NCI-H345 treated with DMSO at 0.1 percent for 48 hours (cell line): Measurements from ENCODE around the gene GNAT3.

Source experiments
- DNase-seq: peaks from one replicate; lab custom pipeline; 2025; ENCODE audit not compliant: unreplicated experiment; lab: John Stamatoyannopoulos, UW

GNAT3 gene

GRCh38 chr7:80500325-80500724 lies 11.5 kb downstream of the GNAT3 start:
- no peak for DNase-seq

GRCh38 chr7:80499350-80499953 lies 12.4 kb downstream of the GNAT3 start:
- no peak for DNase-seq

GRCh38 chr7:80498481-80499349 lies 13.1 kb downstream of the GNAT3 start:
- no peak for DNase-seq

GRCh38 chr7:80496586-80496985 lies 15.3 kb downstream of the GNAT3 start:
- no peak for DNase-seq

GRCh38 chr7:80493121-80493849 lies 18.6 kb downstream of the GNAT3 start:
- DNase-seq = no peak

GRCh38 chr7:80491462-80491861 lies 20.4 kb downstream of the GNAT3 start:
- no peak for DNase-seq

GRCh38 chr7:80488851-80489370 lies 23.0 kb downstream of the GNAT3 start:
- DNase-seq = no peak

- no peak for DNase-seq
Measured at GRCh38 chr7:80488406-80488805, 23.5 kb downstream of the GNAT3 start.

- DNase-seq = no peak
Measured at GRCh38 chr7:80485721-80486120, 26.1 kb downstream of the GNAT3 start.

GRCh38 chr7:80482950-80483349 lies 28.9 kb downstream of the GNAT3 start:
- DNase-seq = no peak

GRCh38 chr7:80481196-80481884 lies 30.5 kb downstream of the GNAT3 start:
- DNase-seq = no peak

GRCh38 chr7:80480566-80480965 lies 31.3 kb downstream of the GNAT3 start:
- no peak for DNase-seq

- DNase-seq = no peak
Measured at GRCh38 chr7:80478683-80479082, 33.2 kb downstream of the GNAT3 start.

- DNase-seq = no peak
Measured at GRCh38 chr7:80476035-80476434, 35.8 kb downstream of the GNAT3 start.

GRCh38 chr7:80475383-80475782 lies 36.5 kb downstream of the GNAT3 start:
- DNase-seq = no peak

- no peak for DNase-seq
Measured at GRCh38 chr7:80473751-80474150, 38.1 kb downstream of the GNAT3 start.

- no peak for DNase-seq
Measured at GRCh38 chr7:80472491-80473200, 39.2 kb downstream of the GNAT3 start.

GRCh38 chr7:80468931-80469714 lies 42.7 kb downstream of the GNAT3 start:
- DNase-seq = no peak

- DNase-seq = no peak
Measured at GRCh38 chr7:80467069-80467468, 44.8 kb downstream of the GNAT3 start.

- DNase-seq = no peak
Measured at GRCh38 chr7:80466636-80467035, 45.2 kb downstream of the GNAT3 start.
